GM12878 (cell line): ENCODE data around the gene FAM193A. TPM values are rescaled to one million over a fixed set of nuclear protein-coding genes. Genes with fewer than 3 reads are reported as not detected.
A peak's percentile ranks its signal among the peaks of the same experiment; 100 is the strongest.

Experiments used
- ASH2L ChIP-seq: fragments of 300-600, 200-600 bp; sonication (generic); IDR thresholded peaks from 2 replicates; pipeline ENCODE4 v1.6.1; 2017; ENCODE audit warnings: low read depth, mild to moderate bottlenecking, borderline replicate concordance
- BMI1 ChIP-seq: fragments of 450-650 bp; IDR thresholded peaks from 2 replicates; pipeline ENCODE4 v1.6.1; 2016; ENCODE audit warnings: mild to moderate bottlenecking, moderate library complexity, borderline replicate concordance
- CBFB ChIP-seq: IDR thresholded peaks from 2 replicates; pipeline ENCODE4 v1.6.1; 2016; ENCODE audit warnings: antibody characterized with exemption, low read depth
- CBX3 ChIP-seq: fragments of 200-600 bp; sonication (generic); IDR thresholded peaks from 2 replicates; pipeline ENCODE4 v1.6.1; 2016; ENCODE audit warnings: low read depth, borderline replicate concordance
- CUX1 ChIP-seq: IDR thresholded peaks from 2 replicates; pipeline ENCODE4 v1.6.1; 2012; ENCODE audit warnings: improper control_type of control experiment, low read depth, low read length; ENCODE audit not compliant: insufficient replicate concordance
- HDAC6 ChIP-seq: fragments of 200-600 bp; sonication (generic); IDR thresholded peaks from one replicate; pipeline ENCODE4 v1.8.0; 2017; ENCODE audit warnings: antibody characterized with exemption; ENCODE audit not compliant: unreplicated experiment
- HSF1 ChIP-seq: fragments of 150-350 bp; IDR thresholded peaks from 2 replicates; pipeline ENCODE4 v1.6.1; 2014; ENCODE audit warnings: mild to moderate bottlenecking, low read depth, low read length
- IRF5 ChIP-seq: fragments of 450-650 bp; IDR thresholded peaks from 2 replicates; pipeline ENCODE4 v1.6.1; 2017; ENCODE audit warnings: borderline replicate concordance
- MEF2A ChIP-seq: IDR thresholded peaks from 2 replicates; pipeline ENCODE4 v1.6.1; 2011; ENCODE audit warnings: low read depth, mild to moderate bottlenecking, low read length, moderate library complexity; ENCODE audit not compliant: insufficient read depth
- NR2C2 ChIP-seq: IDR thresholded peaks from 2 replicates; pipeline ENCODE4 v1.6.1; 2011; ENCODE audit warnings: borderline replicate concordance, low read depth; ENCODE audit not compliant: control insufficient read depth, insufficient read length
- PML ChIP-seq: IDR thresholded peaks from 2 replicates; pipeline ENCODE4 v1.6.1; 2012; ENCODE audit warnings: low read length, inconsistent platforms
- SIN3A ChIP-seq: IDR thresholded peaks from 2 replicates; pipeline ENCODE4 v1.6.1; 2012; ENCODE audit warnings: low read depth, low read length, improper control_type of control experiment
- SMAD5 ChIP-seq: IDR thresholded peaks from 2 replicates; pipeline ENCODE4 v1.6.1; 2016; ENCODE audit warnings: antibody characterized with exemption, low read depth
- SMARCA5 ChIP-seq: fragments of 450-650 bp; IDR thresholded peaks from 2 replicates; pipeline ENCODE4 v1.6.1; 2017; ENCODE audit warnings: mild to moderate bottlenecking
- SP1 ChIP-seq: IDR thresholded peaks from one replicate; pipeline ENCODE4 v1.6.1; 2011; ENCODE audit warnings: low read depth, low read length
- SRF ChIP-seq, 2 experiments: IDR thresholded peaks; 2 replicates each; pipeline ENCODE4 v1.6.1; 2011; ENCODE audit warnings: low read depth in 2 of 2, low read length in 2 of 2, mild to moderate bottlenecking in 1 of 2, moderate library complexity in 1 of 2
- STAT1 ChIP-seq: fragments of 450-650 bp; conservative IDR thresholded peaks from 2 replicates; pipeline ENCODE4 v1.6.1; 2014; ENCODE audit warnings: antibody characterized with exemption, mild to moderate bottlenecking
- SUZ12 ChIP-seq: fragments of 200-600 bp; sonication (generic); IDR thresholded peaks from one replicate; pipeline ENCODE4 v1.6.1; 2018; ENCODE audit warnings: antibody characterized with exemption, mild to moderate bottlenecking; ENCODE audit not compliant: unreplicated experiment
- TAF1 ChIP-seq: IDR thresholded peaks from 2 replicates; pipeline ENCODE4 v1.6.1; 2011; ENCODE audit warnings: mild to moderate bottlenecking, low read depth, low read length, borderline replicate concordance
- USF2 ChIP-seq: IDR thresholded peaks from 2 replicates; pipeline ENCODE4 v1.6.1; 2011; ENCODE audit warnings: low read depth, low read length, improper control_type of control experiment, borderline replicate concordance
- YBX1 ChIP-seq: fragments of 450-650 bp; IDR thresholded peaks from 2 replicates; pipeline ENCODE4 v1.6.1; 2016; ENCODE audit warnings: antibody characterized with exemption
- polyA plus RNA-seq, 11 experiments: library from polyadenylated mRNA; depleted of rRNA in 4 of 11; unstranded in 6 of 11; stranded (reverse) in 5 of 11; fragments of >200 nt; fragmentation: Nextera tagmentation in 4 of 11; fragmentation: Illumina TruSeq in 1 of 11; extraction: Ambion mirVana in 4 of 11; extraction: Trizol in 1 of 11; gene quantifications; 1 replicate in 1 of 11; 2 replicates in 10 of 11; pipeline versions ENCODE4 v1.2.1 to v1.2.3, GENCODE V29; 2011 to 2016; ENCODE audit warnings: inconsistent platforms in 2 of 11, missing spikeins in 2 of 11, low read depth in 1 of 11
- total RNA-seq, 4 experiments: library from RNA; depleted of rRNA in 3 of 4; stranded (reverse); fragments of >200 nt in 3 of 4; fragmentation: Illumina TruSeq in 1 of 4; extraction: Trizol in 1 of 4; gene quantifications; 2 replicates each; pipeline versions ENCODE4 v1.2.1 to v1.2.3, GENCODE V29; 2013 to 2021

The FAM193A gene
- total and polyA plus RNA-seq, 10 of the 15 experiments (the other 5 are each of a cell fraction or from before 2014, with no cell fraction given), result 0.52 to 23.3 (median 7.4) TPM

GRCh38 chr4:2745981-2746806 is 209.7 kb downstream of the FAM193A start (continued):
- TF ChIP-seq IRF5 (no peak), USF2 (no peak), HSF1 (no peak), STAT1 (no peak; the same call in 1 of the 2 replicates), TAF1 (peak; percentile 59; the same call in 1 of the 2 replicates), CBX3 (no peak), CBFB (peak; percentile 96), SMARCA5 (peak; percentile 85), SMAD5 (peak; percentile 41; the same call in 1 of the 2 replicates), SP1 (peak; percentile 74), NR2C2 (no peak), PML (peak; percentile 93), SUZ12 (no peak), HDAC6 (no peak), MEF2A (peak; percentile 87; the same call in 1 of the 2 replicates), ASH2L (no peak), BMI1 (peak; percentile 65; the same call in 1 of the 2 replicates), CUX1 (no peak), SIN3A (peak; percentile 65; the same call in 1 of the 2 replicates), YBX1 (no peak), SRF (IDR thresholded peaks at IDR 0.05; ENCODE audit: low read depth in 2 of 2, low read length in 2 of 2) (peak in 1 of 2 experiments; percentile 63; a peak in 2 of 4 replicates)
